Temporal lobe (tissue), 2 donors: Measurements from ENCODE around the gene TRPM1. TPM values are rescaled to one million over a fixed set of nuclear protein-coding genes. Genes with fewer than 3 reads are reported as not detected.

ENCODE experiments used
- small RNA-seq: library from RNA; depleted of rRNA; stranded (forward); fragments of <200 nt; gene quantifications from one replicate; pipeline ENCODE3, GENCODE V24; 2014; ENCODE audit warnings: low replicate concordance
- total RNA-seq: library from RNA; depleted of rRNA; stranded (reverse); fragments of >200 nt; gene quantifications from one replicate; pipeline ENCODE4 v1.2.3, GENCODE V29; 2014

The TRPM1 gene
- total RNA-seq, 1 donor from 2014 or later = not detected

Small RNAs within 50 kb of the gene (small RNA-seq; reads per million reads assigned to genes)
- gene MIR211 = 0.19 reads per million
- not detected for gene RNU6-466P

Other genes starting within 250 kb of the TRPM1 start
- gene FAN1, start 197.8 kb downstream of the TRPM1 start, total RNA-seq = 21.6 TPM
- 10.1 TPM for gene MTMR10, start 110.1 kb downstream of the TRPM1 start, total RNA-seq
- gene KLF13, start 225.1 kb upstream of the TRPM1 start, total RNA-seq = 27.8 TPM